Hippocampal formation (tissue), 2 donors: ENCODE data around the gene PDE2A.

Source experiments
- DNase-seq, 2 donors: peaks; one replicate each; lab custom pipeline; 2025; lab: John Stamatoyannopoulos, UW

Gene PDE2A

DNA sequence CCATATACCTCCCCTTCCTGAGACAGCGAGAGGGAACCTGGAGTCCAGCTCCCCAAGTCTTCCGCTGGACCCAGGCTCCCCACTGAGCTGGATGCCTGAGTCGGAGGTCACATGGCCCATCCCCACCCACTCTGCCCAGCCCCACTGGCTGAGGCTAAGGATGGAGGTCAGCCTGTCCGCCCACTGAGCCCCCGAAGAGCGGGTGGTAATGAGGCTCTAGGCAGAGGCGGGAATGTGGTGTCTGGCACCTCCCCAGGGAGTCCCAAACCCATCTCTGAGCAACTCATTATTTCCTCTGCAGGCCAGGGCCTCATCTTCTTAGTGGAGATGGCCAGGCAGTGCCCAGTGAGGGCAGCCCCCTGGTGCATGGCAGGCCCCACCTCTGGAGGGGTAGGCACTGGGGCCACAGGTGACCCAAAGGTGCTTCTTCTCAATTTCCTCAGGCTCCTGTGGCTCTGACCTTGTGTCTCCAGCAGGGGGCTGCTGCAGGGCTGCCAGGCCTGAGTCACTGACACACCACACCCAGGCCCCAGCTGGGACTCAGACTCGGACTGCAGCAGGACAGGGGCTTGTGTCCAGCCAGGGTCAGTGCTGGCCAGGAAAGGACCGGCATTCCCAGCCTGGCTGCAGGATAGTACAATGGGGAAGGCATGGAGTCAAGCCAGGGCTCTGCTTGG lies 10.2 kb upstream of the PDE2A start:
- DNase-seq: no peak

DNA sequence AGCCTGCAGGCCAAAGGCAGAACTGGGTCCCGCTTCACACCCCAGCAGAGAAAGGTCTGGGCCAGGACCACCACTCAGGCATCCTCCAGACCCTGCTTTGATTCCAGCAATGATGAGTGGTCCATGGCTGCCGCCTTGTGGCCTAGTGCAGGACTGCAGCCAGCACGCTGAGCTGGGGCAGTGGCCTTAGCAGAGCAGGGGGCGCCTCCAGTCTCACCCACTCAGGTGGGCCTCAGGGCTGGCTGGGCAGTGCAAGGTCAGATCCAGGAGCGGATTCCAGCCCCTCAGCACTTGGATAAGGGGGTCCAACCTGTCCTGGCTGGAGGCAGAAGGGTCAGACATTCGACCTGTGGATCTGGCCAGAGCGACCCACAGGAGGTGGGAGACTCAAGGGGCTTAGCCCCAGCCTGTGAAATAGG lies 9.6 kb upstream of the PDE2A start:
- peak in 1 of 2 donors; percentile 57 for DNase-seq

DNA sequence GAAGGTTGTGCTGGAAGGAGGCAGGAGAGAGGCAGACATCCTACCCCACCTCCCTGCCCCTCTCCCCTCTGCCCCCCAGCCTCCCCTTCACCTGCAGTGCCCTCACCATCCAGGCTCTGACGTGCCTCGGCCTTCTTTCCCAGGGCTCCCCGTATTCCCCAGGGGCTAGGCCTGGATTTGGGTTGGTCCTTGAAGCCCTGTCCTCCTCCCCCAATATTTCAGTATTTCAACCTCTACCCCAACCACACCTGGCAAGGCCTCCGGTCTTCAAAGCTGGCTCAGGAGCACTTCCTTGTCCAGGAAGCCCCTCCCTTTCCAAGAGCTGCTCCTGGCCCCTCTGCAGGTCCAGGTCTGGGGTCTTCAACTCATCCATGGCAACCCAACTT lies 8.6 kb upstream of the PDE2A start:
- no peak for DNase-seq

DNA sequence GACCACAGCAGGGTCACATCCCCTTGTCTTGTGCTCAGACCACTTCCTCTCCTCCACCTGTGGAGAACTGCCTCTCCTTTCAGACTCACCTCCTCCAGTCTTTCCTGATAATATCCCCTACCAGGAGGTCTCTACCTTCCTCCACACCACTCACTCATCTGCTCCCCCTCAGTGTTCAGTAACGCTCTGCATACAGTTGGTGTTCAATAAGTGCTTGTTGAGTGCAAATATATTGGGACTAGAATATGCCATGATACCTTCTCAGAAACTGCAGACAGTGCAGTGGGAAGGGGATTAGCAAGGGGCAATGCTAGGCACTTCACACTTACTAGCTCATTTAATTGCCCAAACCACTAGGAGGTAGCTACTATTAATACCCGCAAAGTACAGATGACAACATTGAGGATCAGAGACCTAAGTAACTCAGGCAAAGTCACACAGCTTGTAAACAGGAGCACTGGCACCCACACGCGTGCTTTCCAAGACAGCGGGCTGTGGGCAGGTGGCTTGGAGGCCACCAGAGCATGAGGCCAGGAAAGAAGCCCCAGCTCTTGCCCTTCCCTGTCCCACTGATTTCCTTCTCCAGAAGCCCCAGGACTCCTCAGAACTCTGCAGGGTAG lies 8.1 kb upstream of the PDE2A start:
- no peak for DNase-seq

DNA sequence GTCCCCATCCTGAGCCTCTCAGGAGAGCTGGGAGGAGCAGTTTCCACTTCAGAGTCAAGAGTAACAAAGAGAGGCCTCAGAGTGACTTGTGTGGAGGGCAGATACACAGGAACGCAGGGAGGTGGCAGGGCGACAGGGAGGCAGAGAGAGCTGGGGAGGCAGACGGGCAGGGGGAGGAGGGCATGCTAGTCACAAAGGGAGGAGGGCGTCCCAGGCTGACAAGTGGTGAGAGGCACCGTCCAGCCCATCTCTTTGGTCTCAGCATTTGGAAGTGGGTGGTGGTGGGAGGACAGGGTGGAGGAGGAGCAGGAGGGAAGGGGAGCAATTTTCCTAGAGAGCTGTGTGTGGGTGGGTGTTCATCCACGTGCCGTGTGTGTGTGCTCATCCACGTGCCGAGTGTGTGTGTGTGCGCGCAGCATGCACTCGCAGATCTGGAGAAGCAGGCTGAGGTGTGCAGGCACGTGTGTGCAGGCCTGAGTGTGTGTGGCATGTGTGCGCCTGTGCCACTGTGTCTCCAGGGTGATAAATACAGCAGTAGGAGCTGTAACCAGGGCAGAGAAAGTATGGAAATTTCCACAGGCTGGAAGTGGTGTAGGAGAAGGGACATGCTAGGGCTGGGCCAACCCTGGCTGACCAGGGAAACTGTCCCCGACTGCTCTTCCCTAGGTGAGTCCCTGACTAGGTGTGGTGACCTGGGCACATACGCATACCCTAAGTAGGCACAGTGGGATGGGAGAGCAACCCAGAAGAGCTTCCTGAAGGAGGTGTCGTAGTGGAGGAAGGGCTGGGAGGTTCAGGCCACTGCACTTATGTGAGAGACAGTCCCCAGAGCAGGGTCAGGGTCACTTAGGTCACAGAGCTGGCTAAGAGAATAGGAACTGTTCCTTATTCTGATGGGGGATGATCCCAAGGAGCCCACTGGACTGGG lies 7.3 kb upstream of the PDE2A start:
- peak in 1 of 2 donors; percentile 43 for DNase-seq

DNA sequence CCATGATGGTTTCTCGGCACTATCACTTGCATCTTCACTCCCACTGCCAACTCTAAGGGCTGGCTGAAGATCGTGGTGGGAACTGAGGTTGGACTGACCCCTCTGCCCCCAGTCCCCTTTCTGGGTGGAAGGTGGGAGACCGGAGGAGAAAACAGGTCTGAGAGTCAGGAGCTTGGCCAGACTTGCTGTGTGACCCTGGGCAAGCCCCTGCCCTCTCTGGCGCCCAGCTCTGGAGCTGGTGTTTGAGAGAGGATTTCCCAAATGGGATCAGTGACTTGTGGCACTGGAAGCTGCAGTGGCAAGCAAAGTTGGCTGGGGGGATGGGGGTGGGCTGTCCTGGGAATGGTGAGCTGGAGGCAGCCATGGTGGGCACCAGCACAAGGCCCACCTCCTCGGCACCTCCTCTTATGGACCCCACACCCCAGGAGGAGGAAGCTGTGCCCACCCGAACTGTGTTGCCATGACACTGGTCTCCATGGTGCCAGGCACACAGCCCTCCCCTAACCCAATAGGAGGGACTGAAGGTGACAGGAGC lies 6.5 kb upstream of the PDE2A start:
- DNase-seq: no peak

DNA sequence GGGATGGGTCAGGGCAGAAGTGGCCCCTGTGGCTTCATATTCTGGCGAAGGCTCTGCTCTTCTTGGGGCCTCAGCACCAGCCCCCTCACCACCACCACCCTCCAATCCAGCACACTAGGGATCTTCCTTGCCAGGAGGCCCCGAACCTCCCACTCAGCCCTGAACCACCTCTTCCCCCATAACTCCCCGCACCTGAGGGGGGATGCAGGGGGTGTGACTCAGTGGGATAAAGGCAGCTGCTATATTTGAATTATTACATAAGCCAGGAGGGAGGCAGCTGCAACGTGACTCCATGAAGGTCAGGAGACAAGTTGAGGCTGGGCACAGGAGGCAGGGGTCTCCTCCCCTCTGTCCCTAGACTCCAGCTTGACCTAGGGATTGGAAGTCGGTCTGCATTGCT lies 5.6 kb upstream of the PDE2A start:
- no peak for DNase-seq

DNA sequence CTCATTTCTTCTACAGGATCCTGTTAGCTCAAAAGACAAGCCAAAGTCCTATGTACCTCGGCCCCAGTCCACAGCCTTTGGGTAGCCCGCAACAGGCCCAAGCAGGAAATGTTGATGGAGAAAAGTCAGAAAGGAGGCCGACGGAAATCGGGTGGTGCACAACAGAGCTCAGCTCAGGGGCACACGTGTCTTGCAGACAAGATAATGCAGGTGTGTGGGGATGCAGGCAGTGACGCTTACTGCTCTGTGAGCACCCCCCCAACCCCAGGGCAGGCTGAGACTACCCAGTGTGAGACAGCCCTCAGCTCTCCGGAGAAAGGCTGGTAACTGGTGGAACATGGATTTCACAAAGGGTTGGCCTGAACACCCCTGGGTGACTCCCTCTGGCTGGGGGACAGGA lies 4.3 kb upstream of the PDE2A start:
- no peak for DNase-seq

DNA sequence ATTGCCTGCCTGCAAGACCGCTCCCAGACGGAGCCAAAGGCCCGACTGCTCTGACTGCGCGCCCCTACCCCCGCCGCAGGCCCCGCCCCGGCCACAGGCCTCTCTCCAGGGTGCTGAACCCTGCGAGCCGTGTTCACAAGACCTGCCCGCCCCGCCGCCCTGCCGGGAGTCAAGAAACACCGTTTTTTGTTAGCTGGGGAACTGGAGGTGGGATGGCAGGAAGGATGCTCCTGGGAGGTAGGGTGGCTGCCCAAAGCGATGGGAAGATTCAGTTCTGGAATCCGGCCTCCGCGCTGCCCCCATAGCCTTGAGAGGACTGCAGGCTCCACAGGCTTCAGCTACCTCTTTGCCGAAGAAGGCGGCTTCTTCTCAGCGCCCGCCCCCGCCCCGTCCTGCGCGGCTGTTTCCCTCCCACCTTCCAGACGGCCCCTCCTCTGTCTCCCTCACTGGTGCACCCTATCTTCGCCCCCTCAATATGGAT lies 2.7 kb upstream of the PDE2A start:
- DNase-seq: no peak

DNA sequence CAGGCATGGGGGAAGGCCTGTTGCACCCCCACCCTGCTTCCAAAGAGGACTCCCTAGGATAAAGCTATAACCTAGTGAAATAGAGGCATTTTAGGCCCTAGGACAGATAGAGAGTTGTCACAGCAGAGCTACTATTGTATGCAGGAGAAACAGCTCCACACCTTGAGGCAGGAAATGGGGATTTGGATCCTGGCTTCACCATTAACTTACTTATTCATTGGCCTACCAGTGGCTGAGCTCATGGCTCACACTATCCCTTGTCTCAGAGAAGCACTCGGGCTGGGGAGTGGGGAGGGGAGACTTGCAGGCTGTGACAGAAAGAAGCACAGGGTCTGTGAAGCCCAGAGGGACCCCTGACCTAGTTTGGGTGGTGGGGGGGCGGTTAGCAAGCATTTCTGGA lies 999 bp upstream of the PDE2A start:
- no peak for DNase-seq

DNA sequence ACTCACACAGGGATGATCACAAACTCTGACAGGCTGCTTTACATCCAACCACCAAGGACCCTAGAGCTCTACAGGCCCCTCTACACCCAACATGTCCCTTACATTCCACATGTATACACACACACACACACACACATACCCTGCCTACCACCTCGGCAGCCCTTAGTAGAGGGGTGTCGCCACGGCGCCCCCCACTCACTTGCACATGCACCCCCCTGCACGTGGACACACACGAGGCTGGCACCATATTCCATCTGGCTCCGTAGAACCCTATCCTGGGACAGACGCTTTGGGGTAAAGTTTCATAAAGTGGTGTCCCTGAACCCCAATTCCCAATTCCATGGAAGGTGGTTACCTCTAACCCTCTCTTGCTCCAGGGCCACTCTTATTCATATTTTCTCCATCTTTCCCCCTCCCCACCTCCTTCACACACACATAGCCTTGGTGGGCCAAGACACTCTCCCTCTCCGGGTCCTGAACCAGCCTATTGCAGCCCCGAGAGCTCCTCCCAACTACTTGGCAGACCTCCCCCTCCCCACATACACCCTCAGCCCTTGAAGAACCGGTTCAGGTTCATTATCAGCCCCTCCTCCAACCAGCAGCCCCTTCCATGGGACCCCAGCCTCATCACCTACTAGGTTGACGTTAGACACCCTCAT lies 809 bp downstream of the PDE2A start:
- DNase-seq: no peak

DNA sequence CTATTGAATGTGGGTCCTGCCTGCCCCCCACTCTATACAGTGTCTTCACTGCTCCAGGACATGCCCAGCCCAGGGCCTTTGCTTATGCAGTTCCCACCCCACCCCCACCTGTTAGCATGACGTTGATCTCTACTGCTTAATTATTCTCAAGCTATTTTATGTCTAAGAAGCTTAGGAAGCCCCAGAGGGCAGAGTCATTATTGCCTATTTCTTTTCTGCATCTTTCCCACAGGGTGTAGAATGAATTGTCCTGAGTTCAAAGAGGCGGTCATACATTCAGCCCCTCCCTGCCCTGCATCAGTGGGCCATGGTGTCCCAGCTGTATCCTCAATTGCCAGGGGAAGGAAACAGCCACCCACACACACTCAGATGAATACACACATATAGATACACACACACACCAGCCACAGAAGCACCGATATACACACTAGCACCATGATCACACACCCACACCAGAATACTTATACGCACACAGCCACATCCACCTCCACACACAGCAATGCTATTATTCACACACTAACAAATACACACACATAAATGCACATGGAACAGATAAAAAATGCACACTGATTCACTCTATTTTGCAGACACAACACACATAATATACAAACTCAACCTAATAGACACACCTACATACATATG lies 1.5 kb downstream of the PDE2A start:
- no peak for DNase-seq

DNA sequence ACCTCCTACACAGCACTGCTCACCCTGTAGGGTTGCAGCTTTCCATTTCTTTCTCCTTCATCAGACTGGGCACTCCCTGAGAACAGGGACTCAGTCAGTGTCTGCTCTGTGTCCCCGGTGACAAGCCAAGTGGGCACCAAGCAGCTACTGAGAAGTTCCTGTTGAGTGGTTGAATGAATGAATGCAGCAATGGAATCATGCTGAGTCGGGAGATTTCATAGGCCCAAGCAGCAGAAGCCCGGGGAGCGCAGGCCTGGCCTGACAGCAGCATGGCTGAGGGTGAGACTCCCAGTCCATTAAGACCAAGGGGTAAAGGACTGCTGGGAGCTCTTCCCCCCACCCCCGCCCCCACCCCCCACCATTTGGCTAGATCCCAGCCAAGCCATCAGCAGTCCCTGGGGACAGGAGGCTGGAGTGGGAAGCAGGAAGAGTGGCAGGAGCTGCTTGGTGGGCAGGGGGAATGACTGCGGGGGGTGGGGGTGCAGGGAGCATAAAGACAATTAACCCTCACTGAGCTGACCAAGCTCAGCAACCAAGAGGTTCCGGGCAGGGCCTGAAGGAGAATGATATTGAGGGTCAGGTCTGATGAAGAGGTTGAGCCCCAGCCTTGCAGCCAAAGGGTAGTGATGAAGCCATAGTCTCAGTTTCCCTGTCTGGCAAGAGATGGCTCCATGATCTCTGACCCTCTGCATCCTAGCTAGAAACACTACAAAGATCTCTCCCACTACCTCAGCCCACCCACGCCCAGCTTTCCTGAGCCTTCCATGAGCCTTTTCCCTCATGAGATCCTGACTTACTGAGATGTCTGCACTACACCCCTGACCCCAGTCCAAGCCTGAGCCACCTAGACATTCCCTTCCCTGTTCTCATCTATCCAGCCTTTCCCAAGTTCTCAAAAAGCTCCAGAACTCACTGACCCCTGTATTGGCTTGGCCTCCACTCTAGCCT lies 2.8 kb downstream of the PDE2A start:
- no peak for DNase-seq

DNA sequence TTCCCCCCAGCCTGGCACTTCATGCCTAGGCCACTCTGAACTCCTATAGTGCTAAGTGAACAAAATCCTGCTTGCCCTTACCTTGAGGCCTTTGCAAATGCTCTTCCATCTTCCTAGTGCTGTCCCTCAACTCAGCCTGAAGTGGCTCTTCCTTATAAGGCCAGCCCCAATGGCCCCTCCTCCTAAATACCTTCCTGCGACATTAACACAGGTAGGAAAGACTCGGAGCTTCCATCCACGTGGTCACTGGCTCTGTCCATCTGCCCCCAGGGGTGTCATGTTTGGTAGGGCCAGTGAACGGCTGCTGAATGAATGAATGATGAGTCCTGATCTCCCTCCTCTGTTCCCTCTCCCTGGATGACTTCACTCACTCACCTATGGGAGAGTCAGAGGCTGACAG lies 4.2 kb downstream of the PDE2A start:
- no peak for DNase-seq

DNA sequence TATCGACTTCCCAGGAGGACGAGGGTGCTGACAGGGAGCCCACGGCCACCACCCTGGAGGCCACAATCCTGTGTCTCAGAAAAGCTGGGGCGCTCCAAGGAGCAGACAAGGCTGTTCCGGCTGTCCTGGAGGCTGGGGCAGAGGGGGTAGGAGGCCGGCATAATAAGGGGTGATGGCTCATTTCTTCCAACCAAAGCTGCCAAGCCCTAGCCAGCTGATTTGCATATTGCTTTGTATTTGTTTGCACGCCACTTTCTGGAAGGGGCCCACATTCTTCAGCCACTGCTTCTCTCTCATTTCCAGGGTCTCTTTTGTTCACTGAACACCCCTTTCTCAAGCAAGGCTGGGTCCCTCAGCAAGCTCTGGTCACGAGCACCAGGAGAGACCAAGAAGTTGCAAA lies 4.7 kb downstream of the PDE2A start:
- DNase-seq: no peak

DNA sequence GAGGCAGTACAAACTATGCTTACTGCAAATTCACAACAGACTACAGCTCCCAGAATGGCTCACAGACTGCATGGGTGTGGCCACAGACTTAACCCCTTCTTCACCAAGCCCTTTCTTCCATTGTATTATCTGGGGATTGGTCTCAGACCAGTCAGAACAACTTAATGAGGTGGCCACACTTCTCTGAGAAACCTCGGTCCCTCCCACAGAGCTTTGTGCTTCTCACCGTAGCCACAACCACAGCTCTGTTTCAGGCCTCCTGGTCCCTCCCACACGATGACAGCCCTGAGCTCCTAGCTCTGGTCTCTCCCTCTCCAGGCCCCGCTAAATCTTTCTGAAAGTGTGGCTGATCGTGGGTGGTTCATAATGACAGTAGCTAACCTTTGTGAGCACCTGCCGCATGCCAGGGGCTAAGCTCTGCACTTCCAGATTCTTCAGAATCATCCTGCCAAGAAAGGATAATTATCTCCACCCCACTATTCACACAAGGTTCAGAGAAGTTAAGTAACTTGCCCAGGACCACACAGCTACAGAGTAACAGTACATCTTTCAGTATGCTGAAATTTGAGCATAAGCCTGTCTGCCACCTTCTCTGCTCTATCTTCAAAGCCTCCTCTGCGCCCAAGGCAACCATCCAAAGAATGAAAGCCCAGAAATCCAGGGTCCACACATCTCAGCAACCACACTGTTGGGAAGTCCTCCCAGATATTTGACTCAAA lies 5.4 kb downstream of the PDE2A start:
- no peak for DNase-seq

DNA sequence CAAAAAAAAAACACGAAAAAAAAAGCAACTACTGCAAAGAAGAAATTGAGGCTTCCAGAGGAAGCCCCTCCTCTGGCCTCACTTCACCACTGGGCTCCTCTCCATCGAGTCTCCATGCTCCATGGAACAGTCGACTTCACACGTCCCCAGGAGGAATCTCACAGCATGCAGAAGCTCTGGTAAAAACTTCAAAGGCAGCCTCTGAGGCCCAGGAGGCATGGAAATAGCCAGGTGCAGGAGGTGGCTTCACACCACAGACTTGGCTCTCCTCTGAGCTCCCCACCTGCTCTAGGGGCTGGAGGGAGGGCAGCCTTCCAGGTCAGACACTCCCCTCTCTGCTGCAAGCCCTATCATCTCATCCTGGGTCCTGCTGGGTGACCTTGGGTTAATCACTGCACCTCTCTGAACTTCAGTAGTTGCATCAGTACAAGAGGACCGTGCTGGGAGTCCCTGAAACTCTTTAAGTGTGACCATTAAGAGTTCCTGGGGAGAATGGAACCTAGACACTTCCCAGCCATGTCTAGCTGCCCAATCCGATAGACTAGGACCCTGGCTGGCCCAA lies 8.2 kb downstream of the PDE2A start:
- no peak for DNase-seq

DNA sequence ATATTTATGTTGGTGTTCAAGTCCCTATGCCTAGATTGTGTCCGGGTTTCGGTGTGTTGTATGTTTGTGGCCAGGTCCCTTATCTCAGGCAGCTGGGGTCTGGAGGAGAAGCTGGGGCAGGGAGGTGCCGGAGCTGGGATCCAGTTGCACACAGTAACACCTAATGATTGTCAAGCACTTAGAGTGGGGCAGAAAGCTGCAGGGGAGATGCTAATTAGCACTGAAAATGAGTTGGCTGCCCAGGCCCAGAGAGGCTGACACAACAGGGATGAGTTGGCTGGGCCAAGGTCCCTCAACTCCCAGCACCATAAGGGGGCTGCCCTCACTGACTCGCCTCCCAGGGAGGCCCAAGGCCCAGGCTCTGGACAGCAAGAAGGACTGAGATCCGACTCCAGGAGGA lies 12.2 kb downstream of the PDE2A start:
- DNase-seq: no peak

DNA sequence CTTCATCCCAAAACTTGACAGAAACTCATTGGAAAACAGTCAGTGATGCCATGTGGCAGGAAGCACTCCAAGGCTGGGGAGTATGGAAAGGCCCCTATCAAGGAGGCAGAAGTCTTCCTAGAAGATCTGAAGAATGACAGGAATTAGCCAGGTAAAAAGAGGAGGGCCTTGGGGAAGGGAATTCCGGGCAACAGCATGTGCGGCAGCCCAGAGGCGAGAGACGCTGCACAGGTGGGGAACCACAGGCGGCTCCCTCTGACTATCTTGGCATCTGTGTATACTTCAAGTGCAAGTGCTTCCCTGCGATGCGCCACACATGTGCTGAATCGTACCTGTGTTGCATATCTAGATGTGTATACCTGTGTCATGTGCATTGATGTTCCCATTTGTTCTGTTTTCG lies 12.7 kb downstream of the PDE2A start:
- no peak for DNase-seq
